ENCODE measurements around the gene VAT1L.

GRCh38 chr16:77807021-77807420 lies 18.7 kb downstream of the VAT1L start:
- TF ChIP-seq, protein P1, sequence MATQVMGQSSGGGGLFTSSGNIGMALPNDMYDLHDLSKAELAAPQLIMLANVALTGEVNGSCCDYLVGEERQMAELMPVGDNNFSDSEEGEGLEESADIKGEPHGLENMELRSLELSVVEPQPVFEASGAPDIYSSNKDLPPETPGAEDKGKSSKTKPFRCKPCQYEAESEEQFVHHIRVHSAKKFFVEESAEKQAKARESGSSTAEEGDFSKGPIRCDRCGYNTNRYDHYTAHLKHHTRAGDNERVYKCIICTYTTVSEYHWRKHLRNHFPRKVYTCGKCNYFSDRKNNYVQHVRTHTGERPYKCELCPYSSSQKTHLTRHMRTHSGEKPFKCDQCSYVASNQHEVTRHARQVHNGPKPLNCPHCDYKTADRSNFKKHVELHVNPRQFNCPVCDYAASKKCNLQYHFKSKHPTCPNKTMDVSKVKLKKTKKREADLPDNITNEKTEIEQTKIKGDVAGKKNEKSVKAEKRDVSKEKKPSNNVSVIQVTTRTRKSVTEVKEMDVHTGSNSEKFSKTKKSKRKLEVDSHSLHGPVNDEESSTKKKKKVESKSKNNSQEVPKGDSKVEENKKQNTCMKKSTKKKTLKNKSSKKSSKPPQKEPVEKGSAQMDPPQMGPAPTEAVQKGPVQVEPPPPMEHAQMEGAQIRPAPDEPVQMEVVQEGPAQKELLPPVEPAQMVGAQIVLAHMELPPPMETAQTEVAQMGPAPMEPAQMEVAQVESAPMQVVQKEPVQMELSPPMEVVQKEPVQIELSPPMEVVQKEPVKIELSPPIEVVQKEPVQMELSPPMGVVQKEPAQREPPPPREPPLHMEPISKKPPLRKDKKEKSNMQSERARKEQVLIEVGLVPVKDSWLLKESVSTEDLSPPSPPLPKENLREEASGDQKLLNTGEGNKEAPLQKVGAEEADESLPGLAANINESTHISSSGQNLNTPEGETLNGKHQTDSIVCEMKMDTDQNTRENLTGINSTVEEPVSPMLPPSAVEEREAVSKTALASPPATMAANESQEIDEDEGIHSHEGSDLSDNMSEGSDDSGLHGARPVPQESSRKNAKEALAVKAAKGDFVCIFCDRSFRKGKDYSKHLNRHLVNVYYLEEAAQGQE (IDR thresholded peaks at IDR 0.05; ENCODE audit: low read depth, low read length), result no peak
- no peak for TF ChIP-seq POLR2A (IDR thresholded peaks at IDR 0.05; ENCODE audit: low read depth, low read length)
- TF ChIP-seq, protein P2, sequence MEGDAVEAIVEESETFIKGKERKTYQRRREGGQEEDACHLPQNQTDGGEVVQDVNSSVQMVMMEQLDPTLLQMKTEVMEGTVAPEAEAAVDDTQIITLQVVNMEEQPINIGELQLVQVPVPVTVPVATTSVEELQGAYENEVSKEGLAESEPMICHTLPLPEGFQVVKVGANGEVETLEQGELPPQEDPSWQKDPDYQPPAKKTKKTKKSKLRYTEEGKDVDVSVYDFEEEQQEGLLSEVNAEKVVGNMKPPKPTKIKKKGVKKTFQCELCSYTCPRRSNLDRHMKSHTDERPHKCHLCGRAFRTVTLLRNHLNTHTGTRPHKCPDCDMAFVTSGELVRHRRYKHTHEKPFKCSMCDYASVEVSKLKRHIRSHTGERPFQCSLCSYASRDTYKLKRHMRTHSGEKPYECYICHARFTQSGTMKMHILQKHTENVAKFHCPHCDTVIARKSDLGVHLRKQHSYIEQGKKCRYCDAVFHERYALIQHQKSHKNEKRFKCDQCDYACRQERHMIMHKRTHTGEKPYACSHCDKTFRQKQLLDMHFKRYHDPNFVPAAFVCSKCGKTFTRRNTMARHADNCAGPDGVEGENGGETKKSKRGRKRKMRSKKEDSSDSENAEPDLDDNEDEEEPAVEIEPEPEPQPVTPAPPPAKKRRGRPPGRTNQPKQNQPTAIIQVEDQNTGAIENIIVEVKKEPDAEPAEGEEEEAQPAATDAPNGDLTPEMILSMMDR (IDR thresholded peaks at IDR 0.05 in 2 of 3, conservative IDR thresholded peaks at IDR 0.05 in 1 of 3; ENCODE audit: control insufficient read depth in 2 of 3, extremely low read depth in 1 of 3, insufficient read depth in 1 of 3, low read depth in 3 of 3, low read length in 3 of 3), result no peak
- TF ChIP-seq EGR1 (IDR thresholded peaks at IDR 0.05; ENCODE audit: borderline replicate concordance in 1 of 2, low read depth in 2 of 2, low read length in 2 of 2), result no peak
- no peak for TF ChIP-seq EZH2 (IDR thresholded peaks at IDR 0.05; ENCODE audit: borderline replicate concordance, control insufficient read depth, low read depth, low read length)
- TF ChIP-seq SPI1 (IDR thresholded peaks at IDR 0.05; ENCODE audit: borderline replicate concordance, insufficient read depth, low read depth, low read length), result no peak
- TF ChIP-seq EP300 (IDR thresholded peaks at IDR 0.05; ENCODE audit: borderline replicate concordance in 1 of 2, control insufficient read depth in 1 of 2, low read depth in 2 of 2, low read length in 2 of 2), result no peak
- no peak for TF ChIP-seq POLR2AphosphoS2 (IDR thresholded peaks at IDR 0.05; ENCODE audit: low read depth, low read length)
- no peak for TF ChIP-seq SREBF2 (IDR thresholded peaks at IDR 0.05; ENCODE audit: low read length)
- TF ChIP-seq TAF1 (IDR thresholded peaks at IDR 0.05; ENCODE audit: borderline replicate concordance, low read depth, low read length), result no peak
- no peak for TF ChIP-seq POLR2AphosphoS5 (IDR thresholded peaks at IDR 0.05; ENCODE audit: low read length)
- no peak for TF ChIP-seq IRF5 (IDR thresholded peaks at IDR 0.05; ENCODE audit: borderline replicate concordance)
- TF ChIP-seq YY1 (IDR thresholded peaks at IDR 0.05; ENCODE audit: low read depth, low read length), result no peak
